ENCODE results near the gene HRCT1.
"Not testable (repeated sequence)": the region's sequence is repeated elsewhere in the genome, so short reads cannot be mapped to it uniquely, and the experiment has no call there.

The HRCT1 gene

DNA sequence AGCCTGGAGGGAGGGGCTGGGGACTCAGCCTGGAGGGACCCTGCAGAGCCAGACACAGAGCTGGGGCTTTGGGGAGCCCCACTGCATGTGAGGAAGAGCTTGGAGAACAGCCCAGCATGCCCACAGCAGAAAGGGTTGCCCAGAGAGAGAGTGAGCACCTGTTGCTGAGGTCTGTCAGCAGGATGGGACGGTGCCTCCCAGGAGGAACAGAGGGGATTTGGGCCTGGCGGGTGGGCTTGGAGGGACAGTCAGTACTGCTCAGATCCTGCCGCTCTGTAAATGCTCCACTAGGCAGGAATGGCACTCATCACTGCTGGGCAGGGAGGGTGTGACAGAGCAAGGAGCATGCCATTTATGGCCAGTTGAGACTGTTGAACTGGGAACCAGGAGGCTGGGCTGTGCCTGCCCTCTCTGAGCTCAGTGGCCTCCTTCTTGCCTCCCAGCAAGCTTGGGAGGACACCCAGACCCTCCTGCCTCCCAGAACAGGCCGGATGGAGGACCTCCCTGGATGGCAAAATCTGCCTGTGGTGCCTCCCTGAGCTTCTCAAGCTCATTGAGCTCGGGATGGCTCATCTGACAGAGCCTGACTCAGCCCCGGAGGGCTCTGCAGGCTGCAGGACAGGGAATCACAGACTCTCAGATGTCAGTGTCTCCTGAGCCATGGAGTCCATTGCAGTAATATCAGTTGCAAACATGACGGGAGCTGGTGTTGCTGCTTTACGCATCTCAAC is 786 bp upstream of the HRCT1 start:
- TF ChIP-seq POLR2A (IDR thresholded peaks at IDR 0.05; ENCODE audit: low read length) (no peak), GATA1 (IDR thresholded peaks at IDR 0.05; ENCODE audit: low read depth, low read length) (no peak)
- DNase-seq, result no peak

DNA sequence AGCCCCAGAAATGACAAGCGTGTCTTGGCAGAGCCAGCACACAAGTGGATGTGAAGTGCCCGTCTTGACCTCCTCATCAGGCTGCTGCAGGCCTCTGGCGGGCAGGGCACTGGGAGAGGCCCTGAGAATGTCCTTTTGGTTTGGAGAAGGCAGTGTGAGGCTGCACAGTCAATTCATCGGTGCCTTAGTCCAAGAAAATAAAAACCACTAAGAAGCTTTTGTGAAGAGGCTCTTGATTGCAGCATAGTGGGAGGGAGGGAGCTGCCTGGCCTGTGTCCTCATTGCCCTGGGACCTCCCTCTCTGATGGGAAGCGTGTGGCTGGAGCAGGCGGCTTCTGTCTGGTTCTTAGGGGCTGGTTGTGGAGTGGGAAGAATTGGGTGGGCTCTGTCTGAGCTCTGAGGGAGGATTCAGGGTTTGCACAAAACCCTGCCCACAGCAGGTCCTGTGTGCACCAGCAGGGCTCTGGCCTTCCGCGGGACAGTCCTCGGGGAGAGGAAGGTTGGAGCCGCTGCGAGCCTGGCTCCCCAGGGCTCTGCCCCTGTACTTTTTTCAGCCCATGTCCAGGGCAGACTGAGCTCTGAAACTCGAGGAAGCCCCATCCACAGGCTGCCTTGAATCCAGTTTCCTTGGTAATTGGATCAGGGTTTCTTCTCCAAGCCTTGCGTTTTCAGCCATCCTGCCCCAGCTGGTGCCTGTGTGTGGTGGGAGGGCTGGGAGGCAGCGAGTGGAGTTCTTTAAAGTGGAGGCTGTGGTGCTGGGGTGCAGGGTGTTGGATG is 1.1 kb downstream of the HRCT1 start:
- DNase-seq, result no peak
- TF ChIP-seq POLR2A (IDR thresholded peaks at IDR 0.05; ENCODE audit: low read length) (no peak), GATA1 (IDR thresholded peaks at IDR 0.05; ENCODE audit: low read depth, low read length) (no peak)

DNA sequence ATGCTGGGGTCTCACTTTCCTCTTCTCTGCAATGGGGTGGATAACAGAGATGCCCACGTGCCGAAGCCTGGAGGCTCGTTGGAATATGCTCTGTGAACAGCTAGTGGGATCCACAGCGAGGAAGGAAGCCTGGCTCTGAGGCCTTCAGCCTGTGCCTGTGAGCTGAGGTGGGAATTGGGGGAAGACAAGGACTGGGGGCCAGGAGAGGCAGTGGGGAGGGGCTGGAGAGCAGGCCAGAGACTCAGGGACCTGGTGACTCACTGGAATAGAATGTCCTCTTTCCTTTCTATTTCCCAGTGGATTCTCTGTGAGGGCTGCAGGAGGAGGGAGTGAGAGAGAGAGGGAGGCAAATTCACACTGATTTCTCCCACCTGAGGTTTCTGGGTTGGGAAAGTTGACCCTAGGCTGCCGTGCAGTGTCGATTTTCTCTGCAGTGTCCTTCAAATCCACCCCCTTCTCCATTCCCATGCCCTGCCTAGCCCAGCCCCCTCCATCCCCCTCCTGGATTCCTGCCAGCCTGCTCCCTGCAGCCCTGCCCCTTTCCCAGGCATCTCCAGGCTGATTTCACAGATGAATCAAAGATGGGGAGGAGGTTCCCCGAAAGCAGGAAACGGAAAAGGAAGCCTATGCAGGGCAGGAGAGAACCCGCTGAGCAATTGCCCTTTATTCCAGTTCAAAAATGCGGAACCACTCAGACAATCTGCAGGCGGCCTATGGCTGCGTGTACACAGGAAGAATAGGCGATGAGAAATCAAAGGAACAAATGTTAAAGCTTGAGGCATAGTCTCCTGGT is 1.9 kb downstream of the HRCT1 start:
- TF ChIP-seq GATA1 (IDR thresholded peaks at IDR 0.05; ENCODE audit: low read depth, low read length), result no peak
- no peak for TF ChIP-seq POLR2A (IDR thresholded peaks at IDR 0.05; ENCODE audit: low read length)
- no peak for DNase-seq

DNA sequence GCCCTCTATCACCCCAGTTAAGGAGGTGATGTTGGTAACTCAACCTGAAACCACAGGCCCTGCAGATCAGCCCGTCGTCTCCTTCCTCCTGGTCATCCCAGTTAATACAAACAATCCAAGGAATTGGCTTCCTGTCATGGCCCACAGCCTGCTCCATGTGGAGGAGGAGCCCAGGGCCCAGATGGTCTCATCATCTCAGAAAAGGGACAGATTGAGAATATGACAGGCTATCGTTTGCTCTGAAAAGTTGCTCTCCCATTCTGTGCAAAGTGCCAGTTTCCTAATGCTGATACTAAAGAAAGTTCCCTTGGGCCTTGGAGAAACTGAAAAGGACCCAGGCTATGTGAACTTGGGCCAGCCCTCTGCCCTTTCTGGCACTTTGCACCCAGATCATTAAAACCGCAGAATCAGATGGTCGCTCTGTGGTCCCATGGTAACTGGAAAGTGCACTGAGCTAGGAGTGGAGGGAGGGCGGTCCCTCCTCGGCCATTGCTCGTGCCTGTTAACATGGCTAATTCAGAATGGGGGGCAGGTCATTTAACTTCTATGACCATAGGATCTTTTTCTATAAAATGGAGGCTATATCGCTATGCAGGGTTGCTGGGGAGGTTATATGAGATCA is 2.6 kb downstream of the HRCT1 start:
- TF ChIP-seq GATA1 (IDR thresholded peaks at IDR 0.05; ENCODE audit: low read depth, low read length), result no peak
- no peak for TF ChIP-seq POLR2A (IDR thresholded peaks at IDR 0.05; ENCODE audit: low read length)
- DNase-seq, result no peak

DNA sequence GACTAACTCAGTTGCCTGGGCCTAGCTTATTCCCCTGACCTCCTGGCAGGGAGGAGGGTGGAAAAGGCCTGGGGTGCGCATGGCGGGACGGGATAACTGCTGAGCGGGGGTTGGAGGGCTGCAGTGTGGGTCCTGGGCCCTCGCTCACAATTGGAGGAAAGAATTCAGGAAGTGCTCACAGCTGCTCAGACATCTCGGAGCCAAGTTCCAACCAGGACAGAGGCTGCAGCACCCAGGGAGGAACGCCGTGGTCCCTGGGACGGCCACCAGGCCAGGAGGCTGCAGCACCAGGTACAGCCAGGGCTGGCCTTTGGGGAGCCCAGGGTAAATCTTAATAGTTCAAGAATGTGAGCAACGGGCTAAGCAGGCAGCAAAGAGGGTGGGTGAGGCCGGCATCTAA is 3.3 kb downstream of the HRCT1 start, which contains the start of gene SPAAR:
SPAAR (plus strand) TSS at position 217 of the 400 bp plus-strand sequence. CDS start 974 bp downstream, outside the sequence.
- TF ChIP-seq GATA1 (IDR thresholded peaks at IDR 0.05; ENCODE audit: low read depth, low read length), result no peak
- TF ChIP-seq POLR2A (IDR thresholded peaks at IDR 0.05; ENCODE audit: low read length), result no peak
- no peak for DNase-seq

DNA sequence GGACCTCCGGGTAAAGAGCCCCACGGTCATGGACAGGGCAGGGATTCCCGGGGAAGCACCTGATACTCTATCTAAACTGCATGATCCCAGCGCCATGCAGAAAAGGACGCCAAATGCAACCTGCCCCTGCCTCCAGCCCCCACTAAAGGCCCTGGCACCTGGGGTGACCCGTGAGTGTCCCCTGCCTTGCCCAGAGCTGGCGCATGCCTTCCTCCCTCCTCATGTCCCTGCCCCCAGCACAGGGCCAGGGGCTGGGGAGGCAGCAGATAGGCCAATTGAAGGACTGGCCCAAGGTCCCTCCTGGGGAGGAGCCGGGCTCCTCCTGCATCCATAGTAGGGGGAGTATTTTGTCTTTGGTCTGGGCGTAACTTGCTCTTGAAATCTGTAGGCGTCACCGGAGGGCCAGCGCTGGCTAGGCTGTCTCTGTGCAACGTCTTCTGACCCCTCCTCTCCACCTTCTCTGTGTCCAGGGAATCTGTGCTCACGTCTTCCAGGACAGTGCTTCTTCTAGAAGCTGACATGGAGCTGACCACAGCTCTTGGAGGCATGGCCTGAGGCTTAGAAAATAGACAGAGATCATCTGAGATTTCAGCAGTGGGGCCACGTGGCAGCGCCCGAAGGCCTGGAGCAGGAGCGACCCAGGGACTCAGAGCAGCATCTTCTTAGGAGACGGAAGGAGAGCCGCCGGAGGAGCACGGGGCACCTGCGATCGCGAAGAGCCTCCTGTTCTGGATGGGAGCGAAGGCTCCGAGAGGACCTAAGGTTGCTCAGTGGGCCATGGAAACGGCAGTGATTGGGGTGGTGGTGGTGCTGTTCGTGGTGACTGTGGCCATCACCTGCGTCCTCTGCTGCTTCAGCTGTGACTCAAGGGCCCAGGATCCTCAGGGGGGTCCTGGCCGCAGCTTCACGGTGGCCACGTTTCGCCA is 3.9 kb downstream of the HRCT1 start:
- TF ChIP-seq GATA1 (IDR thresholded peaks at IDR 0.05; ENCODE audit: low read depth, low read length), result no peak
- TF ChIP-seq POLR2A (IDR thresholded peaks at IDR 0.05; ENCODE audit: low read length), result no peak
- DNase-seq, result no peak

DNA sequence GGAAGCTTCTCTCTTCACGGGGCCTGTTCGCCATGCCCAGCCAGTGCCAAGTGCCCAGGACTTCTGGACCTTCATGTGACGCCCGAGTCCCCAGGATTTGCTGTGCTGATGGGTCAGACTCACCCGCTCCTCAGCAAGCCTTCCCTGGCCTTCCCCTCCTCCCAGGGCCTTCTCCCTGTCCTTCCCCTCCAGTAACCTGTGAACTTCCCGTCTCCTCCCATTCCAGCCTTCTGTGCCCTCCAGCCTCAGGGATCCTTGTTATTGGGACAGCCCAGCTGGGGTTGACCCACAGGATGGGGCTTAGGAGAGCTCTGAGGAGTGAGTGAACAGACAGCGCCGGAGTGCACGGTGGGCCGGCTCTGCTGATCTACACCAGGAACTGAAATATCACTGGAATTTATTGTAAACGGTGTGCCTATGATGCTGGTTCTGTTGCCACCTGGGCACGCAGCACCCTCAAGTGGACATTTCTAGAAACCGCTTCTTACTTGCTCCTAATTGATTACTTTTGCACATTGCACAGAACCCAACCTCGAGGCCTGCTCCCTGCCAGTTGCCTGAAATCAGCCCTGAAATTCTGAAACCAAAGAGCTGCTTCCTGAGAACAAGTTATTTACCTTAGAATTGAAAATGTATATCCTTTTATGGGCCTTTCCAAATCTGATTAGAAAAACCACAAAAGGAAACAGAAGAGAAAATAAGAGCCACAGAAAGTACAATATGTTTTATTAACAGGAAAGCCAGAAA is 4.8 kb downstream of the HRCT1 start:
- peak; percentile 45 to 54 for DNase-seq
- TF ChIP-seq POLR2A (IDR thresholded peaks at IDR 0.05; ENCODE audit: low read length) (no peak), GATA1 (IDR thresholded peaks at IDR 0.05; ENCODE audit: low read depth, low read length) (no peak)

DNA sequence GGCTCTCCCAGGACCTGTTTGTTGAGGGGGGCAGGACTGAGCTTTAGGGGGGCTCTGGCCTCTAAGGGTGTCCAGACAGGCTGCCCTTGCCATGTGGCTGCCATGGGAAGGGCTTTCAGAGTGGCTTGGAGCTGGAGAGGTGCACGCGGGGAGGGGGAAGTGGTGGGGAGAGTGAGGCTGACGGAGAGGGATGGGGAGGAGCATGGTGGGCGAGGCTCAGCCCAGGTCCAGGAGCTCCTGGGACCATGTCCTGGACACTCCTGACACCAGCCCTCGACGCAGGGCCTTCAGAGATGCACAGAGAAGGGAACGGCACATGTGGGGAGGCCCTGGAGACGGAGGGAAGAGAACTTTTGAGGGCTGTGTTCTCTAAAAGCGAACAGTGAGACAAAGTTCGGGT is 5.7 kb downstream of the HRCT1 start:
- DNase-seq, result no peak
- no peak for TF ChIP-seq POLR2A (IDR thresholded peaks at IDR 0.05; ENCODE audit: low read length)
- TF ChIP-seq GATA1 (IDR thresholded peaks at IDR 0.05; ENCODE audit: low read depth, low read length), result no peak

DNA sequence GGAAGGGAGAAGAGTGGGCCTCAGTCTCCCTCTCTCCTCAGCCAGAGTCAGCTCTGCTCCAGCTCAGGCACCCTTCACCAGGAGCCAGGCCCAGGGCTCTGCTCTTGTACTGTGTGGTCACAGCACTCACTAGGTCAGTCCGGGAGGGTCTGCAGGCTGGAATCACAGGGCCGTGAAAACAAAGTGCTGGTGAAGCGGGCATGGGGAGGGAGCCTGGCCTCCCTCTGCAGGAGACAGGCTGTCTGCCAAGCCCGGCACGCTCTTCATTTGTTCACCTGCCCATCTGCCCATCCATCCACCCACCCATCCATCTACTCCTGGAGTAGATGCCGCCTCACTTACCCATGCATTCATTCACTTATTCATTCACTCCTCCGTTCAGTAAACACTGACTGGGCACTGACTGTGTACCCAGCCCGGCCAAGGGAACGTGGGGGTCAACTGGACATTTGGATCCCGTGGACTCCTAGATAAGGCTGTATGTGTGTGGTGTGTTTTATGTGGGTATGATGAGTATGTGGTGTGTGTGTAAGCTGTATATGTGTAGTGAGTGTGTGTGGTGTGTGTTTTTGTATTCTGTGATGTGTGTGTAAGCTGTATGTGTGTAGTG is 6.9 kb downstream of the HRCT1 start:
- DNase-seq, result no peak
- TF ChIP-seq POLR2A (IDR thresholded peaks at IDR 0.05; ENCODE audit: low read length), result no peak
- TF ChIP-seq GATA1 (IDR thresholded peaks at IDR 0.05; ENCODE audit: low read depth, low read length), result no peak

DNA sequence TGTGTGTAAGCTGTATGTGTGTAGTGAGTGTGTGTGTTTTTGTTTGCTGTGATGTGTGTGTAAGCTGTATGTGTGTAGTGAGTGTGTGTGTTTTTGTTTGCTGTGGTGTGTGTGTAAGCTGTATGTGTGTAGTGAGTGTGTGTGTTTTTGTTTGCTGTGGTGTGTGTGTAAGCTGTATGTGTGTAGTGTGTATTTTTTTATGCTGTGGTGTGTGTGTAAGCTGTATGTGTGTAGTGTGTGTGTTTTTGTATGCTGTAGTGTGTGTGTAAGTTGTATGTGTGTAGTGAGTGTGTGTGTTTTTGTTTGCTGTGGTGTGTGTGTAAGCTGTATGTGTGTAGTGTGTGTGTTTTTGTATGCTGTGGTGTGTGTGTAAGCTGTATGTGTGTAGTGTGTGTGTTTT is 7.4 kb downstream of the HRCT1 start:
- DNase-seq, result not testable (repeated sequence)

DNA sequence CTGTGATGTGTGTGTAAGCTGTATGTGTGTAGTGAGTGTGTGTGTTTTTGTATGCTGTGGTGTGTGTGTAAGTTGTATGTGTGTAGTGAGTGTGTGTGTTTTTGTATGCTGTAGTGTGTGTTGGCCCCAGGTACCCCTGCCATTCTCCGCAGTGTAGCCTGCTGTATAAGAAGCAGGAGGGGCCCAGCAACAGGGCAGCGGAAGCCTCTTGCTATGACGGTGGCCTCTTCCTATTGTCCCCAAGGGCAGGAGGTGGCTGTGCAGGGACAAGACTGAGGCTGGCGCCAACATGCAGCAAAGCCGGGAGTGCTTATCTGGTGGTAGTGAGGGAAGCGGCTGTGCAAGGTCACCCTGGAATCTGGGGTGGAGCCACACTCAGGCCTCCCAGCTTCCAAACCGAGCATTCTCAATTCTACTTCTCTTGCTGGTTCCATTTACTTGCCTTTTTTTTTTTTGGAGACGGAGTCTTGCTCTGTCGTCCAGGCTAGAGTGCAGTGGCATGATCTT is 8.4 kb downstream of the HRCT1 start:
- TF ChIP-seq POLR2A (IDR thresholded peaks at IDR 0.05; ENCODE audit: low read length) (no peak), GATA1 (IDR thresholded peaks at IDR 0.05; ENCODE audit: low read depth, low read length) (no peak)
- DNase-seq, result no peak

Measured in erythroblast (primary cell).